ENCODE data around the gene CXCL8. TPM values are rescaled to one million over a fixed set of nuclear protein-coding genes. Genes with fewer than 3 reads are reported as not detected.

Gene CXCL8
- polyA plus RNA-seq, 1 donor from 2014 or later = not detected

GRCh38 chr4:73721909-73722308 is 18.5 kb upstream of the CXCL8 start:
- Histone ChIP-seq H3K9ac (ENCODE audit: low read length) (no peak overlapping the region), H4K20me1 (ENCODE audit: insufficient read depth) (no peaks in the 10 kb centered on the region), H3K27ac (ENCODE audit: low read length) (no peak overlapping the region), H3K79me2 (replicated peaks; ENCODE audit: insufficient read depth, low read length) (no peaks in the 10 kb centered on the region), H3K4me3 (ENCODE audit: low read length) (no peak overlapping the region), H3K9me2 (ENCODE audit: insufficient read depth, low read length) (no peaks in the 10 kb centered on the region), H2AFZ (ENCODE audit: low read depth, low read length) (no peak overlapping the region), H3K36me3 (ENCODE audit: insufficient read depth, low read length) (no peaks in the 10 kb centered on the region), H3K9me3 (ENCODE audit: low read length) (no peaks in the 10 kb centered on the region), H3K27me3 (ENCODE audit: insufficient read depth, low read depth, low read length) (no peaks in the 10 kb centered on the region), H3K4me2 (ENCODE audit: low read length) (no peak overlapping the region), H3F3A (ENCODE audit: insufficient read depth, low read length, poor library complexity, severe bottlenecking) (no peaks in the 10 kb centered on the region)
- TF ChIP-seq CTCF (IDR thresholded peaks at IDR 0.05; ENCODE audit: poor library complexity, severe bottlenecking) (no peak), EP300 (conservative IDR thresholded peaks at IDR 0.05; ENCODE audit: poor library complexity, severe bottlenecking) (no peak), EZH2 (IDR thresholded peaks at IDR 0.05; ENCODE audit: borderline replicate concordance, insufficient read depth, low read length, poor library complexity, severe bottlenecking) (no peak), POLR2AphosphoS5 (IDR thresholded peaks at IDR 0.05) (no peak), TAF1 (IDR thresholded peaks at IDR 0.05; ENCODE audit: low read depth) (no peak), MXI1 (conservative IDR thresholded peaks at IDR 0.05; ENCODE audit: poor library complexity, severe bottlenecking) (no peak), REST (IDR thresholded peaks at IDR 0.05; ENCODE audit: borderline replicate concordance) (no peak), RAD21 (conservative IDR thresholded peaks at IDR 0.05) (no peak), SMC3 (conservative IDR thresholded peaks at IDR 0.05; ENCODE audit: poor library complexity) (no peak)

GRCh38 chr4:73723023-73723422 is 17.3 kb upstream of the CXCL8 start:
- no peaks in the 10 kb centered on the region for H3K36me3 ChIP-seq (ENCODE audit: insufficient read depth, low read length)
- no peak overlapping the region for H3K27ac ChIP-seq (ENCODE audit: low read length)
- no peaks in the 10 kb centered on the region for H4K20me1 ChIP-seq (ENCODE audit: insufficient read depth)
- H3F3A ChIP-seq (ENCODE audit: insufficient read depth, low read length, poor library complexity, severe bottlenecking) = no peaks in the 10 kb centered on the region
- H2AFZ ChIP-seq (ENCODE audit: low read depth, low read length) = no peak overlapping the region
- TF ChIP-seq EP300 (conservative IDR thresholded peaks at IDR 0.05; ENCODE audit: poor library complexity, severe bottlenecking) = no peak
- no peak for TF ChIP-seq CTCF (IDR thresholded peaks at IDR 0.05; ENCODE audit: poor library complexity, severe bottlenecking)
- H3K79me2 ChIP-seq (replicated peaks; ENCODE audit: insufficient read depth, low read length) = no peaks in the 10 kb centered on the region
- H3K27me3 ChIP-seq (ENCODE audit: insufficient read depth, low read depth, low read length) = no peaks in the 10 kb centered on the region
- no peak overlapping the region for H3K4me3 ChIP-seq (ENCODE audit: low read length)
- no peaks in the 10 kb centered on the region for H3K9me2 ChIP-seq (ENCODE audit: insufficient read depth, low read length)
- H3K9me3 ChIP-seq (ENCODE audit: low read length) = no peaks in the 10 kb centered on the region
- no peak overlapping the region for H3K9ac ChIP-seq (ENCODE audit: low read length)
- H3K4me2 ChIP-seq (ENCODE audit: low read length) = no peak overlapping the region

Data from neural cell (in vitro differentiated cells).